NCI-H2029 (cell line): ENCODE results near the gene TMEM106C.

ENCODE experiments used
- DNase-seq: peaks from one replicate; lab custom pipeline; 2025; lab: John Stamatoyannopoulos, UW

Gene TMEM106C, protein sequence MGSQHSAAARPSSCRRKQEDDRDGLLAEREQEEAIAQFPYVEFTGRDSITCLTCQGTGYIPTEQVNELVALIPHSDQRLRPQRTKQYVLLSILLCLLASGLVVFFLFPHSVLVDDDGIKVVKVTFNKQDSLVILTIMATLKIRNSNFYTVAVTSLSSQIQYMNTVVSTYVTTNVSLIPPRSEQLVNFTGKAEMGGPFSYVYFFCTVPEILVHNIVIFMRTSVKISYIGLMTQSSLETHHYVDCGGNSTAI

DNA sequence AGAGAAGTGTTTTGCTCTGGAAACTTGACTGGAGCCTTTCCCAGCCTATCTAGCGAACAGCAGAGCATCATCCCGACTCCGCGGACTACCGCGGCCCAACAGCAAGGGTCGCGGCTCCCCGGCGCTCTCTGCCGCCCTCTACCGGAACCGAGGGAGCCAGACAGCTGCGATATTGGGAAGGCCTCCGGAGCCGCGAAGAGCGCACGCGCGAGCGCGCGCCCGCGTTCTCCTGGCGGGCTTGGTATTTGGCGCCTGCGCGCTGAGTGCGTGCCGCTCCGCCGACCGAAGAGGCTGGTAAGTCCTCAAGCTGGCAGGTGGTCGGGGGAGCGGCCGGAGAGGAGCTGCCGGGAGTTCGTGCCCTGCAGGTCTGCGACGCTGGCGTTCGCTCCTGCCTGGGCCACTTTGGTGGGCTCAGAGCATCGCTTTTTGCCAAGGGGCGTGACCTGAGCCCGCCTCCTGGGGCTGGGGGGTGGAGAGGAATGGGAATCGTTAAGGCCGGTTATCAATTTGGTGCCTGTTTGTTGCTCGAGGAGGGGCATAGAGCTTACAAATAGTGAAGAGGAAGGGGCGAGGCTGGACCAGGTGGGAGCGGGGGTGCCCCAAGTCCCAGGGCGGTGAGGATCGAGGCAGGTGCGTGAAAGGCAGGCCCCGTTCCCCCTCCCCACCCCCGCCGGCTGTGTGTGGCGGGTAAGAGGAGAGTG, at the start of gene TMEM106C:
TSS of gene TMEM106C (plus strand) at position 257 of the 701 bp plus-strand sequence. CDS start 641 bp downstream, outside the sequence.
- DNase-seq: peak; percentile 80

DNA sequence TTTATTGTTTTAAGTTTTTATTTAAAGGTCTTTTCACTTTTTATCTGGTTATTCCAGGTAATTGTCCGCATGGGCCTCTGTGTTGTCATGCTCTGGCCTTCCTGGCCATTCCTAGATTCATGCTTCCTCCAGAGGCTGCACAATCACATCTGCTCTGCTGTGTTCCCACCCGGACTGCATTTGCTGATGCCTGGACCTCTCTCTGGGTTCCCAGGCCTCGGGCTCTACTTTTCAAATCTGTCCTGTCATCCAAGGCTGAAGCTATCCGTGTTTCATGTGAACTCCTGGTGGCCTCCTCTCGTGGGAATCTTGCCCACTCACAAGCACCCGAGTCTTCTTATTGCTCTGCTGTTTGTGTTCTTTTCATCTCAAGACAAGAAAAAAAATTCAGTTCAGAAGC, 42.5 kb upstream of the TMEM106C start:
- DNase-seq: no peak

DNA sequence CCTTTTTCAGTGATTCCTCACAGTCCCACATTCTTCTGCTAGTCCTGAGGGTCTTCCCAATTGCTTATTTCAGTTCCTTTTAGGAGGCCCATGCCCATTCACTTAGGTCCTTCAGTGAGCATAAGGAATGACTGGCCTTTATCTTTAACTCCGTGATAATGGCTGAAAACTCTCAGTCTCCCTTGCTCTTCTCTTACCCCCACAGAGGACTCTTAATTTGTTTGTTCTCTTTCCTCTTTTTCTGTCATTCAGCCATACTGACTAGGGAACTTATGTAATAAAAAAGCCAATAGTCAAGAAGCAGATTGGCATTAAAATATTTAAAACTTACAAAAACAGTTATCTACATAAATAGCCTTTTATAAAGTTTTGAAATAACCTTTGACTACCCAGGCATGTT, 41.5 kb upstream of the TMEM106C start:
- no peak for DNase-seq

DNA sequence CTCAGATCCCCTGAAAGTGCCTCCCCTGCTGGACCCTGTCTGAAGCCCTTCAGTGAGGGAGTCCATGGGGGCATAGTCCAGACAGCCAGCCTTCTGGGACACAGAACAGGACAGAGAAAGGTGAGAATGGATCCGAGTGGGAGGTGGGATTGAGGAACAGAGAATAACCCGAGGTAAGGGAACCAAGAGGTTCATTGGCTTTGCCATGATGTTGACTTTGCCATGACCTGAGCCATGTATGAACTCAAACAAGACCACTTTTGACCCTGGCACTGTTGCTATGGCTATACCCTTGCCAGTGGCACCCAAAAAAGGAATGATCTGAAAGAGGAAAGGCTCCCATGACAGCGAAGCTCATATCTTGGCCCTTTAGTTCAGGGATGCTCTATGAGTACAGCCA, 36.0 kb upstream of the TMEM106C start:
- no peak for DNase-seq

DNA sequence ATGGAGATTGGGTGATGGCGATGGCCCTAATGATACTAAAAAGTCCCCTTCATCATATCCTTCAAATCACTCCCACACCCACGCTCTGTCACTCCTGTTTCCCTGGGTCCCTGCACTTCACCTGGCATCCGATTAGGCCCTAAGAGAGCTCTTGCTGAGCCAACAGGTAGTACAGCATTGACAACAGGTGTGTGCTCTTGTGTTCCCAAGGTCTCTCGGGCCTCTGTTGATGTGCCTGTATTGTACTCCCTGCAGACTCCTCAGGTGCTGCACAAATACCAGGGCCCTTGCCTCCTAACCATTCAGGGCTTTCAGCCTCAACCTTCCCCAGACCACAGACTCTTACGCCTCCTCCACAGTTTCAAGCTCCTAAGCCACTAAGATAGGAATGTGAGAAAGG, 32.8 kb upstream of the TMEM106C start:
- no peak for DNase-seq

DNA sequence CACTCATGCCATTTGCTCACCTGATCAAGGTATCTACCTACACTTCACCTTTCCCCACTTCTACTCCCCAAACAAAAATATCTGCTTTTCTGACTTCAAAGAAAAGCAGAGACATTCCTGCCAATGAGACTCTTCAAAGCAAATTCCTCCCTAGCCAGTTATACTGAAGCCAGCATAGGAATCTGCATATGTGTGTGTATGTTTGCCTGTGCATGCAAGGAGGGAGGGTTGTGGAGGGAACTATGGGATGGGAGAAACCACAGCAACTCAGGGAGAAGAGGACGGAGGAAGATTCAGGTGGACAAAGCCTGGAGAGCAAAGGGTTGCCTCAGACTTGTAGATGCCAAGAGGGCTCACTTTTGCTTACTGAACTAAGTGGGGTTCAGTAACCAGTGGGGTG, 32.2 kb upstream of the TMEM106C start:
- no peak for DNase-seq

DNA sequence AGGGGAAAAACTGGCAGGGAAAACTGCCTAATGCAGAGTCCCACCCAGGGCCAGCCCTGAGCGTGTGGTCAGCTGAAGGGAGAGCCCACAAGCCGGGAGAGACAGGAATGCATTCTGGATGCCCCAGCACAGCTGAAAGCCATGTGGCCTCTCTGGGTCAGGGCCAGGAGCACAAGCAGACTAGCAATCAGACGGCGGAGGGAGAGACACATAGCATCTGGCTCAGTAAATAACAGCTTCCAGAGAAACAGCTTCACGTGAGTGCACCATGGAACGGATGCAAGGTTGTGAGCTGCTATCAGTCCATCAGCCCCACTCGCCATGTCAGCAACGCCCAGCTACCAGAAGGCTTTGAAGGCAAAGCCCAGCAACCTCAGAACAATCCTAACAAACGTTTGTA, 28.2 kb upstream of the TMEM106C start:
- no peak for DNase-seq

DNA sequence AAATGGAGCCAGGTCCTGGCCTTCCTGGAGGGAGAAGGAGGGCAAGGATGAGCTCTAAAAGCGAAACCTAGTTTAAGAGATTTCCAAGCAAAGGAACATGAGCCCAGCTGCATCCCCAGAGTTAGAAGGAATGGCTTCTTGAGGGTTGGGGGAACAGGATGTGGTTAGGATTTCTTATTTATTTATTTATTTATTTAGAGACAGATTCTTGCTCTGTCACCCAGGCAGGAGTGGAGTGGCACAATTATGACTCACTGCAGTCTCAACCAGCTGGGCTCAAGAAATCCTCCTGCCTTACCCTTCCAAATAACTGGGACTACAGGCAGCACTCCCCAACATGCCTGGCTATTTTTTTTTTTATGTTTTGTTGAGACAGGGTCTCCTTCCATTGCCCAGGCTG, 25.3 kb upstream of the TMEM106C start:
- DNase-seq: no peak

DNA sequence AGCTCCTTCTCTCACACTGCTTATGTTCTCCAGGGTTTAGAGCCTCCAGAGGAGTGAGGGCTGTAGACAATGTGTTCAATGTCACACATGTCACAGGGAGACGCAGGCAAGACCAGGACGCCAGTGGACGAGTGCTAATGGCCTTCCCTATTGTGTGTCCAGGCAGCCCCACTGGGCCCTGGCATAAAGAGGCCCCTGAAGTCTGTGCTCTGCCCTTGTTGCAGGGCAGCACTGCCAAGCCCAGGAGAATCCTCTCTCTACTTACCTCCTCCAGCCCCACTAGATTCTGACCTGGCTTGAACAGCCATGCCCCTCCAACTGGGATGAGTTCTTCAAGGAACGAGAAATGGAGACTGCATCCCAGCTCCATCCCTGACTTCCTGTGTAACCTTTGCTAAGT, 24.8 kb upstream of the TMEM106C start:
- DNase-seq: no peak

DNA sequence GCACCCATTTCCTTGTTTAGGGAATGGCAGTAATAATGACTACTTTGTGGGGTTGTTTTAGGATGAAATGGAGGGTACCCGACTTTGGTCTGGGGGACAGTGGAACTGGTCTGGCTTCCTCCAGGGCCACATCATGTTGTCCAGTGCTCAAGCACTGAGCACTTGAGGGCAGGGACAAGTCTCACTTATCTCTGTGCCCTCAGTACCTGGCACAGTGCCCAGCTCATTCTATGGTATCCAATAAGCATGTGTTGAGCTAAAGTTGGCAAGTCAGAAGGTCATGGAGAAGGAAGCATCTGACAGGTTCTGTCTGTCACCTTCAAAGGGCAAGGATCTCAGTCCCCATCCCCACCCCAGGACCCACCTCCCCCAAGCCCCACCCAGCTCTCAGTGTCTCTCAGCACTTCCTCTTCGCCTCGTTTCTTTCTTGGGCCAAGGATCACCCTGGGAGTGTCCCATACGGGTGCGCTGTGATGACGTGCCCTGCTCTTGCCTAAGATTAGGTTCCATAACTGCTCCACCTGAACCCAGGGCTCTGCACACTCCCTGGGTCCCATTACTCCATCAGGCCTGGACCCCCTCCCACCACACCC, 24.3 kb upstream of the TMEM106C start:
- no peak for DNase-seq

DNA sequence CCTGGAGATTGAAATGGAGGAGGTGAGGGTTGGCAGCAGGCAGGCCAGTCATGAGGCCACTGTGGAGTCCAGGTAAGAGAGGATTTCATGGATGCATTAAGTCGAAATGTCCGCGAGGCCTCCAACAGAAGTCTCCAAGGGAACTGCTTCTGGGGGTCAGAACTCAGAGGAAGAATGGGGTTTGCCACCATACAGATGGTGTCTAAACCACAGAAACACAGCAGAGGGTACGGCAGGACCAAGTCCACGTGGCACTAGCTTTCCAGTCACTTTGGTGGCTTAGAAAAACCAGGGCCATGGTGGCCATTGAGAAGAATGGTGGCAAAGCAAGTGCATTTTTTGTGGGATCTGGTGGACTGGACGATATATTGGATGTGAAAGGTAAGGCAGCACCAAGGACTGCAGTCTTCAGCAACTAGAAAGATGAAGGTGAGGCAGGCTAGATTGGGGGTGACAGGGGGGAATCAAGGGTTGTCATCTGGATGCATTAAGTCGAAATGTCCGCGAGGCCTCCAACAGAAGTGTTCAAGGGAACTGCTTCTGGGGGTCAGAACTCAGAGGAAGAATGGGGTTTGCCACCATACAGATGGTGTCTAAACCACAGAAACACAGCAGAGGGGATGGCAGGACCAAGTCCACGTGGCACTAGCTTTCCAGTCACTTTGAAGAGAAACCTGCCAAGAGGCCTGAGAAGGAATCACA, 22.5 kb upstream of the TMEM106C start:
- DNase-seq: no peak

DNA sequence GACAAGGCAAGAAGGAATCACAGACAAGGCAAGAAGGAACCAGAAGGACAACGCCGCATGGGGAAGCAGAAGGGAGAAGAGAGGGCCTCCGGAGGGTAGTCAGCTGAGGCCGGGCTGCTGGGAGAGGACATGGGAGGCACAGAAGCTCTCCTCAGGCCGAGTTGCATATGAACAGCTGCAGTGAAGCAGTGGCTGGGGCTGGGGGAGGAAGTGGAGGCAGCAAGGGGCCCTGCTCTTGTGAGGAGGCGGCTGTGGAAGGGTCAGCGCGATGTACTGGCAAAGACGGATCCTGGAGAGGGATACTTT, 22.0 kb upstream of the TMEM106C start:
- DNase-seq: no peak

DNA sequence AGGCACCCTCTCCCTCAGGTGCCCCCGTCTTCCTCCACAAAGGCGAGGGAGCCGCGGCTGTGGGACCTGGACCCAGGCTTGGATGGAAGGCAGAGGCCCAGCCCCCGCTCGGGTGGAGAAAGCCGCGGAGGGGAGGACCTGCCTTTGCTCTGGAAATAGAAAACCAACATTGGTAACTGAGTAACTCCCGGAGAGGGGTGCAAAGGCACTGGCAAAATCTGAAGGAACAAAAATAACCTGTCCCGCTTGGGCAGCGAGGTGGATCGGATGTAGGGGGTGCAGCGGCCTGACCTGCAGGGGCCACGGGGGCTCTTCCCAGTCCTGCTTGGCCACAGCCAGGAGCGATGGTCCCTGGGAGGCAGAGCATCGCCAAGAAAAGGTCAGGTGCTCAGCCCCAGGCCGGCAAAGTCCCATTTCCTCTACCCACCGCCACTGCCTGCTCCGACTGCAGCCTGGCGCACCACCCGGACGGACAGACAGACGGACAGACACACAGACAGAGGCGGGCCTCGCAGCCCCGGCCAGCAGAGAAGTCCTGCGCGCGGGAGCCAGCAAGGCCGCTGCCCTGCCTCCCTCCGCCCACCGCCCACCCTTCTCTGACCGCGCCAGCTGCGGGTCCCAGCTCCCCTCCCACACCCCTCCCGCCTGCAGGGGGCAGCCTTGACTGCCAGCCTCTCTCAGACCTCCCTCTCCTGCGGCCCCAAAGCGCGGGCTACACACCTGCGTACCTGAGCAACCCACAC, 21.4 kb upstream of the TMEM106C start:
- DNase-seq: no peak

DNA sequence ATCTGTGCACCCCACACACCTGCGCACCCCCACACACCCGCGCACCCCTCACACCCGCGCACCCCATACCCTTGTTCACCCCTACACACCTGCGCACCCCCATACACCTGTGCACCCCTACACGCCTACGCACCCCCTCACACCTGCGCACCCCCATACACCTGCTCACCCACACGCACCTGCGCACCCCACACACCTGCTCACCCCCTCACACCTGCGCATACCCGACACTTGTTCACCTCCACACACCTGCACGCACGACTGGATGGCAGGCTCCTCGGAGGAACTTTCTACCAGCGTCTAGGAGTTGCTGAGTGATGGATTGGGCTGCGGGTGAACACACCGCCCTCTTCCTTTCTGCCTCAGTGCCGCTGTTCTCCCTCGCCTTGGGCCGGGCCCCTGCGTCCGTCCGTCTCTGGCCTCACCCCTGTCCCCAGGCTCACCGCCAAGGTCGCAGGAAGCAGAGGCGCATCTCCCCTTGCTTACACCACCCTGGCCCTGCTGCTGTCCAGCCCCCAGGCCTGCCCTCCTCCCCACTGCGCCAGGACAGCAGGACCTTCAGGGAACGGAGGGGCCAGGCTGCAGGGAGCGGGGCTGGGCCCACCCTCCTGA, 20.7 kb upstream of the TMEM106C start:
- DNase-seq: no peak

DNA sequence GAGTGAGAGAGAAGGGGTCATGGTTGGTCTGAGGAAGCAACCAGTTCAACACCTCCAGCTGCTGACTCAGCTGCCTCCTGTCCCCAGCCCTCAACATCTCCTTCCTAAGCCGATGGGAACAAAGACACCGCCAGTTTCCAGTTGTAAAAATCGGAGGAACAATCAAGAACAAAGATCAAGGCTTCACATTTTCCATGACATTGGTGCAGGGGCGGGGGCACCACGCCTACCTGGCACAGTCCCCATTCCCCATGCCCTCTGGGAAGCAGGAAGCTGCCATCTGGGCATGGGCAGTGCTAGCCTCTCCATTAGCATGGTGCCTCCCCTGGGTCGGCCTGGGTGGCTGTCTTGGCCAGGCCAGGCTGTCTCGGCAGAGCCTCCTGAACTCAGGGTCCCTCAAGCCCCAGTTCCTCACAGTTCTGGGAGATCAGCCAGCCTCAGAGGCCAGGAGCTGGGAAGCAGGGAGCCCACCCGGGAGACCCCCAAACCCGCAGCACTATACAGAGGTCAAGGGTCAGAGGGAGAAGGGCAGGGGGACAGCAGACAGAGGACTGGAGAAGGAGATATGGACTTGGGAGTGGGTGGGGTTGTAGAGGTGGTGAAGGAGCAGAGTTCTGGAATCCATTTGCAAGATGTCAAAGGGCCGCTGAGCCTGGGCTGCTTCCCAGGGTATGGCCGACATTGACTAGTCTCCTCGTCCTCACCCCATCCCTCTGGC, 19.6 kb upstream of the TMEM106C start:
- no peak for DNase-seq

DNA sequence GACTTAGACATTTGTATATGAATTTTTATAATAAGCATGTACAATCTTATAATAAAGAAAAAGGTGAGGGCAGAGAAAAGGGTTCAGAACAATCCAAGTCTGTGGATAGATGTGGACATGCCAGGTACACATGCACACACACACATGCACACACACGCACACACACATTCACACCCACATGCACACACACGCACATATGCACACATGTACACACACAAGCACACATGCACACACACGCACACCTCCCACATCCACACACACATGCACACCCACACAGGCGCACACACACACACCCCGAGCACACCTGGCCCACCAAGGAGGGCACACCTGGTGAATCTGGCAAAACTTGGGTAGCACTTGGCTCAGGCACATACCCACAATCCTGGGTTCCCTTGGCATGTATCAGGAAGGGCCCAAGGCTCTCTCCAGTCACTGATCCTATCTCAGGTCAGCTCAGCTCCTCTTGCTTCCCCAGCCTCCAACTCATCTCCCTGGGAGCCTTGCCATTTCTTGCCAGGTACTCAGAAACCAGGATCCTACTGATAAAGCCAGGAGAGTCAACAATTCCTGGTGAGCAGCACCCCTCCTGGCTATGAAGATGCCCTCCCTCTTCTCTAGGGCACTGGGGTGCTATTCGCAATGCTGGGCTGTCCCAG, 18.6 kb upstream of the TMEM106C start:
- no peak for DNase-seq

DNA sequence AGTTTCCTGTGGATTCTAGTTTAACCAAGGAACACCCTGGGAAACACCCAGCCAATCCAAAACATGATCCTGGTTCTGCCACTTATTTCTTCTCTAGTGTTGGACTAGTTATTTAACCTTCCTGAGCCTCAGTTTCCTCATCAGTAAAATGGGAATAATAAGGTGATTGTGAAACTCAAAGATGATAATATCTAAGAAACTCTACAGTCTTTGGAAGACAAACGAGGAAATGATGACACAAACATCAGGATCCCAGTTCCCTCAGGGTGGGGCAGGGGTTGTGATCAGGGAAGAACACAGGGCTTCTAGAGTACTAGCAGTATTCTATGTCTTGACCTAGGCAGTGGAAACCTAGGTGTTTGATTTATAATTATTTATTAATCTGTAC, 18.1 kb upstream of the TMEM106C start:
- DNase-seq: no peak

DNA sequence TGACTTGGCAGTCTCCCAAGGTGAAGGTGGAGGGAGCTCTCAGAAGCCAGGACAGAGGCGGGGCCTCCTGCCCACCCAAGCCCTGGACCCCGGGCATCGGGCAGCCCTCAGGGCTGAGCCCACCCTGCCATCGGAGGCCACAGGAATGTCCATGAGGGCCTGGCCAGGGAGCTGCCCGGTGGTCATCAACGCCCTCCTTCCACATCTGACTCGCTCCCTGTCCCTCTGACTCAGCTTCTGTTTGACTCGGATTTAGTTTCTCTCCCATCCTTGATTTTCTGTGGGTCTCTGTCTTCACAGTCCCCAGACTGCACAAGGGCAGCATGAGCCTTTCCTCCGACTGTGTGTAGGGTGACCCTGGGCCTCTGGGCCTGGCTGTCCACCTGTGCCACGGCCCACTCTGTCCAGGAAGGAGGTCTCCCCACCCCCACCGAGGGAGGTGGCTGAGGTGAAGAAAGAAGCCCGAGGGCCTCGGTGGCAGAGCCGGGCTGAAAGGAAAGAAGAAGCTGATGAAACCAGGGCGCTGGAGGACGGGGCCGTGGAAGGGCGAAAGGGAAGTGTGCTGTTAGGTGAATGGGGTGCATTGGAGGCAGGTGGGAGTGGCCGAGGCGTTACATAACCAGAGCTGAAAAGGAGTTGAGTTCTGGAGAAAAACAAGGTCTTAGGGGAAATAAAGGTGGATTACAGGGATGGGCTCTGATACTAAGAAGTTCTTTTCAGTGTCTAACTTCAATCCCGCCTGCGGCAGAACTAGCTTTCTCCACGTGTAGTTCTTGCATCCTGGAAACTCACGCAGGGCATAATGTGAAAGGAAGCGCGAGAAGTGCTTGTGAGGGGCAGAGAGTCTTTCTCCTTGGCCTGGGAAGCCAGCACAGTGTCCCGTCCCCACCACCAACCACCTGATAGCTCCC, 16.7 kb upstream of the TMEM106C start:
- DNase-seq: no peak

DNA sequence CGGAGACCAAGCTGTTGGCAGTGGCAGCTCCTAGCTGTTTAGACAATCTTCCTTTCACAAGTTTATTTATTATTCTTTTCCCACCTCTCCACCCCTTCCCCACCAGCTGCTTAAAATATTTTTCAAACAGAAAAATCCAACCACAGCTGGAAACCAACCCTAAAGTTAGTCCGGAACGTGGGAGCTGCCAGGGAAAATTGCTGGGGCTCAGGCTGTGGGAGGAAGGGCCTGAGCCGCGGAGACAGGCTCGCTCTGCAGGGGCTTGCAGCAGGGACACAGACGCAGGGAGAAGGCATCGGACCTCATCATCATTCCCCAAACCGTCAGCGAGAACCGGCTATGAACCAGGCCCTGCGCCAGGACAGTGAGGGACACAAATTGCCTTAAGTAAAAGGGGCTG, 16.1 kb upstream of the TMEM106C start:
- DNase-seq: no peak
